ENCODE results near the gene MAP6D1. TPM values are rescaled to one million over a fixed set of nuclear protein-coding genes. Genes with fewer than 3 reads are reported as not detected.

Gene MAP6D1
- total RNA-seq, 1 donor from 2014 or later = 2.9 TPM

DNA sequence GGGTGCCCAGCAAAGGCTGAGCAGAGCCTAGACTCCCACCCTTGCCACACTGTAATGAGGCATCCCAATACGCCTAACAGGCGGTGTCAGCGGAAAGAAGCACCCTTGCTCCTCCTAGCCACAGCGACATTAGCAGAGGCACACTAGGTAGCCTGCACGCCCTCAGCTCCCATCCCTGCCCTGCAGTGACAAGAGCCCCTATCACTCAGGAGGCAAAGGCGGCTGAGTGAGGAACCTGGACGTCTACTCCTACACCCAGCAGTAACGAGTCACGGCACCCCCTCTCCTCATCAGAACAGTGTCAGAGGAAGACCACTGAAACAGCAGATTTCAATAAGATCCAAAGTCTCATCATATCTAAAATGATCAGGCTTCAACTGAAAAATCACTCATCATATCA is 12.0 kb upstream of the MAP6D1 start:
- no peak for DNase-seq (ENCODE audit: low spot score)
- Mint-ChIP-seq H3K36me3 (ENCODE audit: low read depth) (peaks cover 55% of the 10 kb centered on the region), H3K4me3 (ENCODE audit: low read depth) (no peak overlapping the region), H3K9me3 (no peaks in the 10 kb centered on the region), H3K27me3 (ENCODE audit: low read depth) (no peaks in the 10 kb centered on the region), H3K4me1 (ENCODE audit: low read depth) (no peaks in the 10 kb centered on the region), H3K27ac (no peak overlapping the region)
- intact Hi-C loops (cut with micrococcal nuclease) = no loop called here

DNA sequence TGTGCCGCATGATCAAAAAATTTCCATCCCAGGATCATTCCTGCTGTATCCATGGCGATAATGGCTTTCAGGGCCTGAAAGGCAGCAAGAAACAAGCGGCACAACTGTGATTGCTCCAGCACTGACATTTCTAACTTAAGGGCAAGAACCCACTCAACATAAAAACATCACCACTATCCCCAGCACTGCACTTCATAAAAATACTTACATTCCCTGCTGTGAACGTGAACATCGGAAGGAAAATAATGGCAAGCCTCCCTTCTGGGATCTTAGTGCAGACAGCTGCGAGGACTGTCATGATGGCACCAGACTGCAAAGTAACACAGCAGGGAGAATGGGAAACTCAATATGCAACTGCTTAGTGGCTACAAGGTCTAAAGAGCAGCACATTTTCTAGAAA is 8.1 kb upstream of the MAP6D1 start:
- H3K36me3 Mint-ChIP-seq (ENCODE audit: low read depth) = peaks cover 38% of the 10 kb centered on the region
- H3K27me3 Mint-ChIP-seq (ENCODE audit: low read depth) = no peaks in the 10 kb centered on the region
- no peaks in the 10 kb centered on the region for H3K9me3 Mint-ChIP-seq
- no peak overlapping the region for H3K4me3 Mint-ChIP-seq (ENCODE audit: low read depth)
- intact Hi-C loops (cut with micrococcal nuclease) = no loop called here
- H3K27ac Mint-ChIP-seq = no peak overlapping the region
- no peak for DNase-seq (ENCODE audit: low spot score)
- no peaks in the 10 kb centered on the region for H3K4me1 Mint-ChIP-seq (ENCODE audit: low read depth)

DNA sequence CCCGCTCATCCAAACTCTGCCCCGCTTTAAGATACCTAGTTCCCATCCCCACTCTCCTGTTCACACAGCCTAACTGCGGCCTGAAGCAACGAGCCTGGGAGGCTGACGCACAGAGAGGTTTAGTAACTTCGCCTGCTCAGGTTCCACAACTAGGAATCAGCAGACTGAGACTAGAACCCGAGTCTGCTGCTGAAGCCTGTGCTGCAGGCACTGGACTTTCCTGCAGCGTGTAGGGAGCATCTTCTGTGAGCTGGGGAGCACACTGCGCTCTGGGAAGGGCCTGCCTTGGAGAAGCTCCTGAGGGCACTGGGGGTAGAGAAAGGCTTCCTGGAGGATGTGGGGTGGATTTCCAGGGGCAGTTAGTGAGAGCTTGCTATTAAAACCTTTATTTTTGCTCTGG is 4.8 kb upstream of the MAP6D1 start:
- Mint-ChIP-seq H3K9me3 (no peaks in the 10 kb centered on the region), H3K36me3 (ENCODE audit: low read depth) (peaks cover 30% of the 10 kb centered on the region), H3K27me3 (ENCODE audit: low read depth) (no peaks in the 10 kb centered on the region), H3K4me3 (ENCODE audit: low read depth) (no peak overlapping the region), H3K4me1 (ENCODE audit: low read depth) (no peaks in the 10 kb centered on the region), H3K27ac (no peak overlapping the region)
- intact Hi-C loops (cut with micrococcal nuclease) = no loop called here
- no peak for DNase-seq (ENCODE audit: low spot score)

- Mint-ChIP-seq H3K27ac (no peak overlapping the region), H3K36me3 (ENCODE audit: low read depth) (peaks cover 30% of the 10 kb centered on the region), H3K4me1 (ENCODE audit: low read depth) (peaks cover under 1% of the 10 kb centered on the region), H3K4me3 (ENCODE audit: low read depth) (no peak overlapping the region), H3K27me3 (ENCODE audit: low read depth) (no peaks in the 10 kb centered on the region), H3K9me3 (no peaks in the 10 kb centered on the region)
- no peak for DNase-seq (ENCODE audit: low spot score)
- intact Hi-C loops (cut with micrococcal nuclease) = no loop called here
Measured at GRCh38 chr3:183829466-183829865, 4.1 kb upstream of the MAP6D1 start.

- Mint-ChIP-seq H3K36me3 (ENCODE audit: low read depth) (peaks cover 23% of the 10 kb centered on the region), H3K4me1 (ENCODE audit: low read depth) (peaks cover 10% of the 10 kb centered on the region), H3K9me3 (no peaks in the 10 kb centered on the region), H3K27me3 (ENCODE audit: low read depth) (peaks cover 8% of the 10 kb centered on the region), H3K27ac (no peak overlapping the region), H3K4me3 (ENCODE audit: low read depth) (no peak overlapping the region)
- intact Hi-C loops (cut with micrococcal nuclease) = no loop called here
- DNase-seq (ENCODE audit: low spot score) = no peak
Measured at GRCh38 chr3:183828538-183828870, 3.1 kb upstream of the MAP6D1 start.

- H3K4me1 Mint-ChIP-seq (ENCODE audit: low read depth) = peaks cover 10% of the 10 kb centered on the region
- H3K27ac Mint-ChIP-seq = no peak overlapping the region
Measured at GRCh38 chr3:183827809-183828537, 2.6 kb upstream of the MAP6D1 start.

DNA sequence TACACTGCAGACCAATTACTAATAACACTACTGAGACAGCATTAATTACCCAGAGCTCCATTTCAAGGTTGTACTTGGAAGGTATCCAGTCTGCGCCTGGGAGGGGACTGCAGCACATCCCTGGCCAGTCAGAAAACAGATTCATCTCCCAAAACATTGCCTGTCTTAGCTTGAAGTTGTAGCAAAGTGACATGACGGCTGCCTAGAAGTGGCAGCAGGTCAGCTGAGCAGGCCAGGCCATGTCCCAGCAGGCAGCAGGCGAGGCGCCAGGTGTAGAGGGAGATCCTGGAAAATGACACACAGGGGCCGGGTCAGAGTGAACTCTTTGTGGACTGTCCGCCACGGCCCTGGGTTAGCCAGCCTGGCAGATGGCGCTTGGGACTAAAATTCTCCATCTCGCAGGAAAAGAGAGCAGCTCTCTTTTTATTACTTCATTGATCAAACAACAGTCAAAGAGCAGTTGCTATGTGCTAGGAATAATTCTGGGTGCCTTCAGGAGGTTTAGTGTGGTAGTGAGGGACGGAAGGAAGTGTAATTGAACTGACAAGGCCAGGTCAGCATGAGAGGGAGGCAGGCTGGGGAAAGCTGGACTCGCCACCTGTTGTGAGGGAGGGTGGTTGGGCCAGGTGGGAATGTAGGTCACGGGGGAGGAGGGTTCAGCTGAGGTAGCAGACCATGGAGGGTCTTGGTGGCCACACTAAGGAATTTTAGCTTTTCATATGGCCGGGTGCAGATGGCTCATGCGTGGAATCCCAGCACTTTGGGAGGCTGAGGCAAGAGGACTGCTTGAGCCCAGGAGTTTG is 1.3 kb upstream of the MAP6D1 start:
- peaks cover 10% of the 10 kb centered on the region for H3K4me1 Mint-ChIP-seq (ENCODE audit: low read depth)
- peaks cover 11% of the 10 kb centered on the region for H3K27me3 Mint-ChIP-seq (ENCODE audit: low read depth)
- H3K4me3 Mint-ChIP-seq (ENCODE audit: low read depth) = peak overlapping the region; percentile 60
- intact Hi-C loops (cut with micrococcal nuclease) = no loop called here
- peaks cover 15% of the 10 kb centered on the region for H3K36me3 Mint-ChIP-seq (ENCODE audit: low read depth)
- H3K9me3 Mint-ChIP-seq = no peaks in the 10 kb centered on the region
- H3K27ac Mint-ChIP-seq = no peak overlapping the region
- no peak for DNase-seq (ENCODE audit: low spot score)

More at GRCh38 chr3:183827809-183828537, 2.6 kb upstream of the MAP6D1 start:
- intact Hi-C loops (cut with micrococcal nuclease) = no loop called here
- peaks cover 22% of the 10 kb centered on the region for H3K36me3 Mint-ChIP-seq (ENCODE audit: low read depth)
- no peak for DNase-seq (ENCODE audit: low spot score)
- H3K9me3 Mint-ChIP-seq = no peaks in the 10 kb centered on the region
- H3K4me3 Mint-ChIP-seq (ENCODE audit: low read depth) = no peak overlapping the region
- peaks cover 8% of the 10 kb centered on the region for H3K27me3 Mint-ChIP-seq (ENCODE audit: low read depth)

DNA sequence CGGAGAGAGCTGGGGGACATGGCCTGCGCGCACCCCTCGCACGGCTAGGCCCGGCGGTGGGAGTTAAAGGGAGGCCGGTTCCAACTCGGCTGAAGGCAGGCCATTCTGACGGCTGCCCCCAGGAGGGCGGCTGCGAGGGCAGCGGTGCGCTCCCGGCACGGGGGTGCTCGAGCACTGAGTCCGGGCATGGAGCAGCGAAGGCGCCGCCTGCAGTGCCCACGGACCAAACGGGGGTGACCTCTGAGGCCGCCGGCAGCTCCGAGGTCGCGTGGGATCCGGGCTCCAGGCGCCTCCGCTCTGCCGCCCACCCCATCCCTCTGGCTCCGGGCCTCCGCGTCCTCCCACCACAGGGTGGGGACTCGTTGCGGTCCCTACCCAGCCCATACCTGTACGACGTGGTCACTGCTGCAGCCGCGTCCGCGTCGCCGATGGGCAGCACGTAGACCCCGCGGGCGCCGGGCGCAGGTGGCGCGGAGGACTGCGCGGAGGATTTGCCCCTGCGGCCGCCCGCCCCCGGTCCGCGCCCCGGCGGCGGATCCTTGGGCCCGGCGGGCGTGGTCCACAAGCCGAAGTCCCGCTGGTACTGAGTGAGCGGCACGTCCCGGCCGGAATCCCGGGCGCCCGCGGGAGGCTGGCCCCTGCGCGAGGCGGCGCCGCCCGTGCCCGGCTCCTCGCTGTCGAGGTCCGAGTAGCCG is 469 bp downstream of the MAP6D1 start:
- peaks cover 10% of the 10 kb centered on the region for H3K4me1 Mint-ChIP-seq (ENCODE audit: low read depth)
- intact Hi-C loops (cut with micrococcal nuclease) = loop anchor here (2.0 kb wide), 1 partner anchor 60 kb away; the partner anchor contains the start of gene PARL
- H3K4me3 Mint-ChIP-seq (ENCODE audit: low read depth) = peak overlapping the region; percentile 78
- H3K27me3 Mint-ChIP-seq (ENCODE audit: low read depth) = peaks cover 11% of the 10 kb centered on the region
- no peak for DNase-seq (ENCODE audit: low spot score)
- no peak overlapping the region for H3K27ac Mint-ChIP-seq
- no peaks in the 10 kb centered on the region for H3K9me3 Mint-ChIP-seq
- peaks cover 8% of the 10 kb centered on the region for H3K36me3 Mint-ChIP-seq (ENCODE audit: low read depth)

GRCh38 chr3:183823963-183824362 is 1.4 kb downstream of the MAP6D1 start:
- peak overlapping the region; percentile 78 for H3K4me3 Mint-ChIP-seq (ENCODE audit: low read depth)
- intact Hi-C loops (cut with micrococcal nuclease) = loop anchor here (2.0 kb wide), 1 partner anchor 61 kb away; the partner anchor contains the start of gene PARL

GRCh38 chr3:183822631-183823030 is 2.7 kb downstream of the MAP6D1 start:
- no peak for DNase-seq (ENCODE audit: low spot score)
- Mint-ChIP-seq H3K36me3 (ENCODE audit: low read depth) (peaks cover 3% of the 10 kb centered on the region), H3K27ac (no peak overlapping the region), H3K4me3 (ENCODE audit: low read depth) (no peak overlapping the region), H3K9me3 (no peaks in the 10 kb centered on the region), H3K4me1 (ENCODE audit: low read depth) (peaks cover 10% of the 10 kb centered on the region), H3K27me3 (ENCODE audit: low read depth) (peaks cover 11% of the 10 kb centered on the region)
- intact Hi-C loops (cut with micrococcal nuclease) = no loop called here

More at GRCh38 chr3:183823963-183824362, 1.4 kb downstream of the MAP6D1 start:
- DNase-seq (ENCODE audit: low spot score) = no peak
- Mint-ChIP-seq H3K9me3 (no peaks in the 10 kb centered on the region), H3K4me1 (ENCODE audit: low read depth) (peaks cover 10% of the 10 kb centered on the region), H3K27me3 (ENCODE audit: low read depth) (peaks cover 11% of the 10 kb centered on the region), H3K27ac (no peak overlapping the region), H3K36me3 (ENCODE audit: low read depth) (peaks cover 3% of the 10 kb centered on the region)

- no peak overlapping the region for H3K27ac Mint-ChIP-seq
- H3K36me3 Mint-ChIP-seq (ENCODE audit: low read depth) = peaks cover 5% of the 10 kb centered on the region
- no peak overlapping the region for H3K4me3 Mint-ChIP-seq (ENCODE audit: low read depth)
- DNase-seq (ENCODE audit: low spot score) = no peak
- peaks cover 15% of the 10 kb centered on the region for H3K4me1 Mint-ChIP-seq (ENCODE audit: low read depth)
- intact Hi-C loops (cut with micrococcal nuclease) = no loop called here
- H3K27me3 Mint-ChIP-seq (ENCODE audit: low read depth) = peaks cover 11% of the 10 kb centered on the region
- no peaks in the 10 kb centered on the region for H3K9me3 Mint-ChIP-seq
Measured at GRCh38 chr3:183819831-183820230, 5.5 kb downstream of the MAP6D1 start.

DNA sequence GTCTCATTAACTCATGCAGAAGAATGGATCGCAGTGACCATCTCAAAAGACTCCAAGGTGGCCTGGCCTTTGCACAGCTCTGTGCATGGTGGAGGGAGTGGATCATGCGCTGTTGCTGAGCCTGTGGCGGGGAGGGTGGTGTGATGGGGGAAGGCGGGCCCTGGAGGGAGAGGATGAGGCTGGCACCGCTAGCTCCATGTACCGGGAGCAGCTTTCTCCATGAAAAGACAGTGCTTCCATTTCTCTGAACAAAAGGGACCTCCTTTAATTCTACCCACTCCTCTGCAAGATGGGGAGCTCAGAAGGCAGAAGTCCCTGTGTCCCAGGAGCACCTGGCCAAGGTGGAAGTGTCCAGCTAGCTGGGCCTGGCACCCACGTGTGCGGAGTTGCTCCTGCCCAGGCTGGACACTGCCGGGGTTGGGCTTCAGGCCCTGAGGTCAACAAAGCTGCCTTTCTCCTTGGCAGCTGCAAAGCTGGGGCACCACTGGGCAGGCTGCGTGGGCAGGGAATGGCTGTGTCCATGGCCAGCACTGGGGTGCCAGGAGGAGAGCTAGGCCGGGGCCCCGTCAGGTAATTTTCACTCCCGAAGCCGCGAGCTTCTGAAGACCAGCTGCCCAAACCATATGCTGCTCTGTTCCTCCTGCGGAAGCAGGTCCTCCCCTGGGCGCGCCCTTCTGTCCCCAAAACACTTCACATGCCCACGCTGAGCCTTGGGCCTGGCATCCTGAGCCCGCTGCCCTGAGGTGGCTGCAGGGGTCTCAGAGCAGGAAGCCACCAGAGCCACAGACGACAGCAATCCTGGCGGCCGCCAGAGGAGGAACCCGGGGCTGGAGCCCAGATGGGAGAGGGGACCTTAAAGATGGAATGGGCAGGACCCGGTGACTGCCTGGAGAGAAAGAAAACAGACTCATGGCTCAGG is 6.4 kb downstream of the MAP6D1 start:
- H3K9me3 Mint-ChIP-seq = no peaks in the 10 kb centered on the region

More for the DNA sequence above, 6.4 kb downstream of the MAP6D1 start:
- Mint-ChIP-seq H3K27me3 (ENCODE audit: low read depth) (peaks cover 7% of the 10 kb centered on the region), H3K4me3 (ENCODE audit: low read depth) (no peak overlapping the region), H3K36me3 (ENCODE audit: low read depth) (peaks cover 8% of the 10 kb centered on the region), H3K4me1 (ENCODE audit: low read depth) (peaks cover 11% of the 10 kb centered on the region), H3K27ac (no peak overlapping the region)
- no peak for DNase-seq (ENCODE audit: low spot score)
- intact Hi-C loops (cut with micrococcal nuclease) = no loop called here

Measured in activated T-helper 2 cell treated with anti-CD3 and anti-CD28 coated beads, Interferon-gamma antibody, Interleukin-2, Interleukin-4, amounts not matched to agents 10 μg/mL and 5 μg/mL and 100 μg/mL, durations not matched to agents 14 hours and 24 hours and 36 hours (primary cell).